ENCODE measurements around the gene STAT3.

DNA sequence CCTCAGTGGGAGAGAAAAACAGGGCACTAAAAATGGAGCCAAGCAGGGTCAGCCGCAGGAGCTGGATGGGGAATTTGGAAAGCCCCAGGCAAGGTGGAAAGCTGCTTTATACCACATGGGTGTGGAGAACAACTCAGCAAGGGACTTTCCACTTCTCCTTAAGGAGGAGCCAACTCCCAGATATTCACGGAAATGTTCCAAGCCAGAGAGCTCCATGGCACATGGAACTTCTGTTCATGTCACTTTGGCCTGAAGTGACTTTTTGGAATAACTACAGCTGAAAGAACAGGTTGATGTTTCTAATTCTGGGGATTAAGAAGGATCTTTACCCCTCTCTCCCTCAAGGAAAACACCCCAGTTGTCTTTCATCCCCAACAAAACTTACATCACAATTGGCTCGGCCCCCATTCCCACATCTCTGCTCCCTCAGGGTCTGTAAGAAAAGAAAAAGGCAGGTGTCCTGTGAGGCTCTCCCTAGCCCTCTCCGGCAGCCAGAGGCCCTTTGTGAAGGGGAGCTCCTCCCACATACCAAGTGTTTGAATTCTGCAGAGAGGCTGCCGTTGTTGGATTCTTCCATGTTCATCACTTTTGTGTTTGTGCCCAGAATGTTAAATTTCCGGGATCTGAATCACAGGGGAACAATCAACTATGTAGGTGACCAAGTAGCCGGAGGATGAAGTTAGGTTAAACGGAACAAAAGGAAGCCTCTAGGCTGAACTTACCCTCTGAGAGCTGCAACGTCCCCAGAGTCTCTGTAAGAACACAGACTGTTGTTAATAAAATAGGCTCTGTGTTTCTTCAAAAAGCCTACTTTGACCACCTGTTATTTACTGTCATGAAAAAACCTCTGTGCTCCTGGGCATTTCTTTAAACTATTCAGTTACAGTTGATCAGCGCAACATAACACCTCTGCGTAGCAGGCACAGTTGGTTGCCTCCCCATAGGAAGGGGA, 58.9 kb downstream of the STAT3 start:
- TF ChIP-seq SUZ12 (IDR thresholded peaks at IDR 0.05) = no peak
- TF ChIP-seq FOXM1 (IDR thresholded peaks at IDR 0.05; ENCODE audit: borderline replicate concordance) = no peak
- no peak for TF ChIP-seq HDGF (IDR thresholded peaks at IDR 0.05; ENCODE audit: borderline replicate concordance)
- TF ChIP-seq FOXA1 (IDR thresholded peaks at IDR 0.05) = no peak
- no peak for TF ChIP-seq SP1 (IDR thresholded peaks at IDR 0.05)
- TF ChIP-seq BHLHE40 (IDR thresholded peaks at IDR 0.05; ENCODE audit: borderline replicate concordance) = no peak
- TF ChIP-seq NFRKB (IDR thresholded peaks at IDR 0.05) = no peak
- no peak for TF ChIP-seq PKNOX1 (IDR thresholded peaks at IDR 0.05)
- no peak for TF ChIP-seq ARNT (IDR thresholded peaks at IDR 0.05)
- no peak for TF ChIP-seq L3MBTL2 (conservative IDR thresholded peaks at IDR 0.05)

All from HEK293T (cell line).